DOHH2 (cell line): Measurements from ENCODE around the gene IRF2.
"Not testable (repeated sequence)": the region's sequence is repeated elsewhere in the genome, so short reads cannot be mapped to it uniquely, and the experiment has no call there.

Experiments used
- H3F3A ChIP-seq: fragments of 200-600 bp; sonication (generic), shearing (Covaris generic); 2 replicates; pipeline ENCODE4 v1.6.0; 2016; ENCODE audit warnings: antibody characterized with exemption, mild to moderate bottlenecking; ENCODE audit not compliant: control insufficient read depth, insufficient read depth
- H3K27ac ChIP-seq: fragments of 200-600 bp; sonication (generic); 2 replicates; pipeline ENCODE4 v1.5.1; 2014; ENCODE audit warnings: low read depth, mild to moderate bottlenecking, low read length, moderate library complexity
- H3K27me3 ChIP-seq: fragments of 200-600 bp; sonication (generic); 2 replicates; pipeline ENCODE4 v1.6.1; 2014; ENCODE audit warnings: mild to moderate bottlenecking, low read length, mixed read lengths; ENCODE audit not compliant: control insufficient read depth
- H3K36me3 ChIP-seq: fragments of 200-600 bp; sonication (generic); 2 replicates; pipeline ENCODE4 v1.6.1; 2014; ENCODE audit warnings: mild to moderate bottlenecking, low read length, moderate library complexity, mixed read lengths; ENCODE audit not compliant: control insufficient read depth
- H3K4me1 ChIP-seq: fragments of 200-600 bp; sonication (generic); 2 replicates; pipeline ENCODE4 v1.6.1; 2014; ENCODE audit warnings: mild to moderate bottlenecking, low read length, mixed read lengths; ENCODE audit not compliant: control insufficient read depth
- H3K4me2 ChIP-seq: fragments of 200-600 bp; sonication (generic); 2 replicates; pipeline ENCODE4 v1.6.0; 2014; ENCODE audit warnings: mild to moderate bottlenecking, low read length, moderate library complexity
- H3K4me3 ChIP-seq: fragments of 200-600 bp; sonication (generic); 2 replicates; pipeline ENCODE4 v1.5.1; 2014; ENCODE audit warnings: mild to moderate bottlenecking, low read length, mixed read lengths
- H3K79me2 ChIP-seq: fragments of 200-600 bp; sonication (generic); 2 replicates; pipeline ENCODE4 v1.6.1; 2014; ENCODE audit warnings: mild to moderate bottlenecking, low read length, mixed read lengths; ENCODE audit not compliant: control insufficient read depth
- H3K9me2 ChIP-seq: fragments of 200-600 bp; sonication (generic); replicated peaks from 2 replicates; pipeline ENCODE4 v1.6.1; 2014; ENCODE audit warnings: mild to moderate bottlenecking, low read length, mixed read lengths; ENCODE audit not compliant: control insufficient read depth
- H3K9me3 ChIP-seq: fragments of 200-600 bp; sonication (generic); 2 replicates; pipeline ENCODE4 v1.6.1; 2014; ENCODE audit warnings: antibody characterized with exemption, low read length, mixed read lengths; ENCODE audit not compliant: control insufficient read depth, insufficient read depth
- H4K20me1 ChIP-seq: fragments of 200-600 bp; sonication (generic); 2 replicates; pipeline ENCODE4 v1.6.0; 2014; ENCODE audit warnings: low read depth, mild to moderate bottlenecking, antibody characterized with exemption, low read length, moderate library complexity; ENCODE audit not compliant: control insufficient read depth, insufficient read depth
- CTCF ChIP-seq: fragments of 200-600 bp; sonication (generic); IDR thresholded peaks from one replicate; pipeline ENCODE4 v1.5.1; 2014; ENCODE audit warnings: antibody characterized with exemption, mild to moderate bottlenecking, low read depth, low read length; ENCODE audit not compliant: poor library complexity, severe bottlenecking
- EZH2phosphoT487 ChIP-seq: fragments of 200-600 bp; sonication (generic); IDR thresholded peaks from 2 replicates; pipeline ENCODE4 v1.6.1; 2017; ENCODE audit warnings: borderline replicate concordance, mild to moderate bottlenecking, antibody characterized with exemption, low read length, moderate library complexity, mixed read lengths

The IRF2 gene

DNA sequence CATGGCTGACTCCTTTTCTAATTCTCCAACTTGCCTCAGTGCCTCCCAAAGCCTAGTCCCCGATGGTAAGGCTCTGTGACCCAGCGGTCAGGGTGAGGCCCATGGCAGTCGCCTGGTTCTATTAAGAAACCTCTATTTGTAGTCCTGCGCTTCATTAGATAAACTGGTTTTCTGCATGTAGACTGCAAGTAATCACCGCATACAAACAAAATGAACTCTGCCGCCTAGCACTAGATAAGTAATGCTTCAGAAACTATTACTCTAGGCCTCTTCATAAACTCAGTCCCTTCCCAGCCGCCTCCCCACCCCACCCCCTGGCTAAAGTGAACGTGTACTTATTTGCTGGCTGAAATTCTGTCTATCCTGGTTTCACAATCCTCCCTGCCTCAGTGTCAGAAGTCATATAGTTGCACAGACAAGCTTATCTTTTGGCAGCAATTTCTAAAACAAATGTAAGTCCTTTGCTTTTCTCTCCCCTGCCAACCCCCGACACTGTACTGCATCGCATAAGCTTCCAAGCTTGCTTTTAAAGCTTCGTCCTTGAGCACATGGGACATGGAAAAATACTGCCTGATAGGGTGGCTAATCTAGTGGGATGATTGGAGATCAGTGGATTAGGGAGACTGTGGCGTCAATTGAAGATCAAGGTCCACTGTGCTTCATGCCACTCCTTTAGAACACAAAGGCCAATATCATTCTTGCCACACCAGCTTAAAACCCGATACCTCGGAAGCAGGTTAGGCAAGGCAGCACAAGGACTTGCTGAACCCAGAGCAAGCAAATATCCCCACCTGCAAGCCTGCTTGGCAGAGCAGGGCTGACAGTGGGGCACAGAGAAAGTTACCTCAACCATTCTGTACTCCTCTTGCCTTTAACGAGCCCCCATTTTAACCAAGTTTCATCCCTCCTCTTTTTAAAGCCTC lies 125.8 kb downstream of the IRF2 start:
- H4K20me1 ChIP-seq: no peaks in the 10 kb centered on the region
- no peaks in the 10 kb centered on the region for H3F3A ChIP-seq
- no peaks in the 10 kb centered on the region for H3K36me3 ChIP-seq
- H3K27ac ChIP-seq: no peak overlapping the region
- peak overlapping the region; percentile 80 for H3K4me2 ChIP-seq
- no peaks in the 10 kb centered on the region for H3K9me2 ChIP-seq
- H3K4me3 ChIP-seq: peak overlapping the region; percentile 64
- no peaks in the 10 kb centered on the region for H3K9me3 ChIP-seq
- H3K79me2 ChIP-seq: no peaks in the 10 kb centered on the region
- no peak for TF ChIP-seq EZH2phosphoT487
- TF ChIP-seq CTCF: no peak
- H3K27me3 ChIP-seq: peaks cover 81% of the 10 kb centered on the region
- H3K4me1 ChIP-seq: peaks cover 51% of the 10 kb centered on the region

DNA sequence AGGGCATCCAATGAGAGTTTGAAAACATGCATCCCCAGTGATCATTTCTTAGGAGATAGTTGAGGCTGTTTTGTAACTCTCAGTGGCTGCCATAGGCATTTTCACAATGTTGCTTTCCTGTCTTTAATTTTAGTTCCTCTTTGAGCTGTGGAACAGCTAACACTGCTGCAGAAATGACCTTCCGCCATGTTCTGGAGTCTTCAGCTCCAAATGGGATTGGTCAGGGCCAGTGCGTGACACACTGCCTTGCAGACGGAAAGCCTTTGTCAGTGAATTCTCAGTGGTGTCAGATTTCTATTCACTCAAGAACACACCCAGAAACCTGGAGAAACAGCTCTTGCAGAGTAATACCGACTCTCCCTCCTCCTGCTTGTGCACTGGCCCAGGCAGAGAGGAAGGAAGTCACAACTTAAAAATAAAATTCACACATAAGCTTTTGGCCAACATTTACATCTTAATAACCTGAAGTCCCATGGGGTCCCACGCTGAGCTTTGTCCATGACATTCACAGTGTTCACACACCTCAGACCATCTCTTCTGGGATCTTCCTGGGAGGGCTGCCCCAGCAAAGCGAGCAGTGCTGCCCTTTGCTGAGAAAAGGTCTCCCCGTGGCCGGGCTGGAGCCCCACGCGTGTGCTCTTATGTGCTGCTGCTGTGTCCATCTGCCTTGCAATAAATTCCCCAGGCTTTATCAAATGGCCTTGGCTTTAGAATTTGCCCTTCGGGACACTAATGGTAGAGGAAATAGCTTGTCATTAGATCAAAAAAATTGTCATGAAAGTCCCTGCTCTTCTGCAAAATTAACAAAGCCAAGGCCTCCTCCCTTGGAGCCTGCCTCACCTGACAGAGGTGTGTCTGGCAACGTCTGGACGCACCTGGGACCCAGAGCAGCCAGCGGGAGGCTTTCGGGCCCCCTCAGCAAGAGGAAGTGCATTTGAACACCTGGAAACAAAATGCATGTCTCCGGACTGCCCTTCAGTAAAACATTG lies 126.8 kb downstream of the IRF2 start:
- Histone ChIP-seq H3K4me2 (peak overlapping the region; percentile 80), H3K27ac (peak overlapping the region; percentile 38), H3K4me1 (peaks cover 52% of the 10 kb centered on the region), H3K79me2 (no peaks in the 10 kb centered on the region), H3K27me3 (peaks cover 82% of the 10 kb centered on the region), H4K20me1 (no peaks in the 10 kb centered on the region), H3K9me2 (no peaks in the 10 kb centered on the region), H3K4me3 (peak overlapping the region; percentile 64), H3K9me3 (no peaks in the 10 kb centered on the region), H3K36me3 (no peaks in the 10 kb centered on the region), H3F3A (no peaks in the 10 kb centered on the region)
- no peak for TF ChIP-seq EZH2phosphoT487
- no peak for TF ChIP-seq CTCF

DNA sequence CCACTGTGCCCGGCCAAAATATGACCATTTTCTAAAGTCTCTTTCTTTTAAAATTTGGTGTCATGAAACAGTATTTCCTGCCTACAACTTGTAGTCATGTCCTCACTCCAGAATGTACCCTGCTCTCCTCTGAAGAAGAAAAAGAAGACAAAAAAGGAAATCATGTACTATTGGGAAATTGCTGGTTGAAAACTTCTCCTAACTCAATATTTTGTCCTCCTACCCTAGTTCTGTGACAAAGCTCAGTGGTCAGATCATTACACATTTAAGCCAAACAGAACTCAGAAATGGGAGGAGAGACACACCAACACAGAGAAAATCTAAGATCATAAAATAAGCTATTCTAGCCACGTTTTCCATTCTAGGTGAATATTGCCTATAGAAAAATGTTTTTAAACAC lies 127.7 kb downstream of the IRF2 start:
- H3K4me2 ChIP-seq: peak overlapping the region; percentile 80
- H3K27ac ChIP-seq: 0 out of 2 replicates have a peak overlapping the region, but pooled peaks have one; percentile 6
- peak overlapping the region; percentile 64 for H3K4me3 ChIP-seq
- no peaks in the 10 kb centered on the region for H3F3A ChIP-seq
- H4K20me1 ChIP-seq: no peaks in the 10 kb centered on the region
- no peaks in the 10 kb centered on the region for H3K79me2 ChIP-seq
- no peak for TF ChIP-seq CTCF
- TF ChIP-seq EZH2phosphoT487: no peak
- H3K9me3 ChIP-seq: no peaks in the 10 kb centered on the region
- H3K9me2 ChIP-seq: no peaks in the 10 kb centered on the region
- H3K36me3 ChIP-seq: no peaks in the 10 kb centered on the region
- H3K27me3 ChIP-seq: peaks cover 82% of the 10 kb centered on the region
- H3K4me1 ChIP-seq: peaks cover 52% of the 10 kb centered on the region

GRCh38 chr4:184346273-184346672 lies 128.1 kb downstream of the IRF2 start:
- not testable (repeated sequence) for H3K4me2 ChIP-seq, H3K4me3 ChIP-seq, H3K79me2 ChIP-seq, H3K36me3 ChIP-seq, H3K27ac ChIP-seq, H3K9me2 ChIP-seq, H3F3A ChIP-seq, H4K20me1 ChIP-seq, H3K9me3 ChIP-seq
- H3K27me3 ChIP-seq: peaks cover 82% of the 10 kb centered on the region
- H3K4me1 ChIP-seq: peaks cover 52% of the 10 kb centered on the region
